Dermis microvascular lymphatic vessel endothelial cell (primary cell): ENCODE measurements around the gene SMIM44. TPM values are rescaled to one million over a fixed set of nuclear protein-coding genes. Genes with fewer than 3 reads are reported as not detected.
"Not testable (repeated sequence)": the region's sequence is repeated elsewhere in the genome, so short reads cannot be mapped to it uniquely, and the experiment has no call there.

Experiments used
- DNase-seq, 2 donors: peaks; one replicate each; pipeline versions ENCODE4 v3.0.0 to v3.0.0-alpha.2; 2010; ENCODE audit warnings: low read depth in 2 of 2
- total RNA-seq: library from RNA; depleted of rRNA; stranded (reverse); fragments of >200 nt; gene quantifications from 2 replicates; pipeline ENCODE4 v1.2.1, GENCODE V29; 2014

SMIM44 gene
- total RNA-seq, 1 donor from 2014 or later = not detected

- DNase-seq = no peak
Observed at GRCh38 chr19:3518255-3518654, 35.0 kb upstream of the SMIM44 start.

- DNase-seq = no peak
Observed at GRCh38 chr19:3517638-3518037, 34.4 kb upstream of the SMIM44 start.

GRCh38 chr19:3516675-3517207, 33.5 kb upstream of the SMIM44 start:
- DNase-seq = peak; percentile 12 to 44

- no peak for DNase-seq
Observed at GRCh38 chr19:3515891-3516422, 32.7 kb upstream of the SMIM44 start.

- no peak for DNase-seq
Observed at GRCh38 chr19:3514930-3515329, 31.7 kb upstream of the SMIM44 start.

GRCh38 chr19:3513229-3514140, 30.2 kb upstream of the SMIM44 start:
- no peak for DNase-seq

- DNase-seq = no peak
Observed at GRCh38 chr19:3512562-3513228, 29.5 kb upstream of the SMIM44 start.

- no peak for DNase-seq
Observed at GRCh38 chr19:3511506-3512251, 28.4 kb upstream of the SMIM44 start.

- DNase-seq = no peak
Observed at GRCh38 chr19:3510727-3511126, 27.5 kb upstream of the SMIM44 start.

GRCh38 chr19:3509566-3509989, 26.3 kb upstream of the SMIM44 start:
- DNase-seq = peak in 1 of 2 donors; percentile 57

GRCh38 chr19:3508771-3509535, 25.7 kb upstream of the SMIM44 start:
- DNase-seq = no peak

GRCh38 chr19:3508121-3508661, 24.9 kb upstream of the SMIM44 start:
- DNase-seq = not testable (repeated sequence)

GRCh38 chr19:3507371-3508120, 24.3 kb upstream of the SMIM44 start:
- peak in 1 of 2 donors; percentile 25 for DNase-seq

GRCh38 chr19:3506384-3507340, 23.4 kb upstream of the SMIM44 start:
- DNase-seq = peak in 1 of 2 donors; percentile 35

- peak; percentile 96 to 98 for DNase-seq
Observed at GRCh38 chr19:3505598-3506383, 22.6 kb upstream of the SMIM44 start, which contains the start of gene FZR1. Gene FZR1, plus strand, starts transcription at chr19:3506311. Its CDS starts 16,679 bp downstream, at chr19:3522990.

- no peak for DNase-seq
Observed at GRCh38 chr19:3504735-3505134, 21.5 kb upstream of the SMIM44 start.

GRCh38 chr19:3503036-3503572, 19.9 kb upstream of the SMIM44 start:
- no peak for DNase-seq
